ENCODE measurements around the gene ZNF429.
"Not testable (repeated sequence)": the region's sequence is repeated elsewhere in the genome, so short reads cannot be mapped to it uniquely, and the experiment has no call there.

The ZNF429 gene

GRCh38 chr19:21505459-21506451, at the start of gene ZNF429:
TSS of gene ZNF429 (plus strand) at chr19:21505602. CDS start at chr19:21505772, 170 bp downstream.
- FAIRE-seq: peak; percentile 97
- TF ChIP-seq POLR2A (IDR thresholded peaks at IDR 0.05; ENCODE audit: low read depth, low read length): peak; percentile 37
- peak; percentile 87 for DNase-seq (ENCODE audit: insufficient read length, low spot score)

- no peak for TF ChIP-seq POLR2A (IDR thresholded peaks at IDR 0.05; ENCODE audit: low read depth, low read length)
- DNase-seq (ENCODE audit: insufficient read length, low spot score): no peak
- no peak for FAIRE-seq
Observed at GRCh38 chr19:21460686-21461085, 44.7 kb upstream of the ZNF429 start.

DNA sequence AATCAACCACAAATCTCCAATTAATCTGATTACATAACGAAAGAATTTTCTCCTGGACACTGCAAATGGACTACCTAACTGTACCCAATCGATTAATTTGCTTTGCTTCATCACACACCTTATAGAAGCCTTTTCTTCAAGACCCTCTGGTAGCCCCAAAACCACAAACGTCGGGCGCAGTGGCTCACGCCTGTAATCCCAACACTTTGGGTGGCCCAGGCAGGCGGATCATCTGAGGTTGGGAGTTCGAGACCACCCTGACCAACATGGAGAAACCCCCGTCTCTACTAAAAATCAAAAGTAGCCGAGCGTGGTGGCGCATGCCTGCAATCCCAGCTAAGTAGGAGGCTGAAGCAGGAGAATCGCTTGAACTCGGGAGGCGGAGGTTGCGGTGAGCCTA, 42.9 kb upstream of the ZNF429 start:
- FAIRE-seq (no peak), DNase-seq (ENCODE audit: insufficient read length, low spot score) (no peak)
- no peak for TF ChIP-seq POLR2A (IDR thresholded peaks at IDR 0.05; ENCODE audit: low read depth, low read length)

- FAIRE-seq: no peak
- no peak for DNase-seq (ENCODE audit: insufficient read length, low spot score)
- TF ChIP-seq POLR2A (IDR thresholded peaks at IDR 0.05; ENCODE audit: low read depth, low read length): no peak
Observed at GRCh38 chr19:21463449-21464105, 41.8 kb upstream of the ZNF429 start.

- no peak for DNase-seq (ENCODE audit: insufficient read length, low spot score)
- no peak for TF ChIP-seq POLR2A (IDR thresholded peaks at IDR 0.05; ENCODE audit: low read depth, low read length)
- no peak for FAIRE-seq
Observed at GRCh38 chr19:21466627-21467026, 38.8 kb upstream of the ZNF429 start.

DNA sequence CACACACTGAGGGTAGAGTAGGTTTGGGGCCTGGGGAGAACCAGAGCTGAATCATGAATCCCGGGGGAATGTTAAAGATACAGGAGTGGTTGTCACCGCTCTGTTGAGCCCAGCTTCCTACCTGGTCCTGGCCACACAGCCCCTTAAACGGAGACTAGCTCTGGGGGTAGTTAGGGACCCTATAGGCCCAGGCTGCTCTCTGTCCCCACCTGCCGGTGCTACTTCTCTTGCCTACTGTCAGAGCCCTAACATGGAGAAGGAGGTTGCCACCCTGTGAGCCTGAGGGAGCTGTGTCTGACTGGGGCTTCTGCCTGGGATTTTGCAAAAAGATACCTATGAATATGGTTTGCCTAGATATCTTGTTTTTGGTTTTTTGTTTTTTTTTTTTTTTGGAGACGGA, 36.6 kb upstream of the ZNF429 start:
- DNase-seq (ENCODE audit: insufficient read length, low spot score): no peak
- no peak for TF ChIP-seq POLR2A (IDR thresholded peaks at IDR 0.05; ENCODE audit: low read depth, low read length)
- FAIRE-seq: no peak

GRCh38 chr19:21472507-21472906, 32.9 kb upstream of the ZNF429 start:
- TF ChIP-seq POLR2A (IDR thresholded peaks at IDR 0.05; ENCODE audit: low read depth, low read length): no peak
- DNase-seq (ENCODE audit: insufficient read length, low spot score) (no peak), FAIRE-seq (no peak)

DNA sequence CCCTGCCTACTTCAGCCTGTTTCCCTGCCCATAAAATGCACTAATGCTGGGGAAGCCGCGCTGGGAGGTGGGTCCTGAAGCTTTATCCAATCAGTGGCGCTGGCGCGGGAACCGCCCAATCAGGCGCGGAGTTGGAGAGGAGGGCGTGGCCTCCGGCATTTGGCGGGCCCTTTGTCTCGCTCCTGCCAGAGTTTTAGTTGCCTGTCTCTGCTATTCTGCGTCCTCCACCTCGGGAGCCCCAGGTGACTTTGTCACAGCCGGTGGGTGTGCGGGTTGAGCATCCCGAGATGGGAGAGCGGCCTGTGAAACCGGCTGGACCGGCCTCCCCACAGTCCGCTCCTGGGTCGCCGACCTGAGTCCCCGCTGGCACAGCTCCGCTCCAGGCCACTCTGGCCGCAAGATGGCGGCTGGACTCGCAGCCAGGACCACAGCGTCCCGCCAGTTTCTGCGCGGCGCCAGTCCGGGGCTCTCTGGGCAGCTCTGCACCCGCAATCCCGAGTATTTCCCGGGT, 30.7 kb upstream of the ZNF429 start:
- DNase-seq (ENCODE audit: insufficient read length, low spot score): no peak
- FAIRE-seq: no peak

DNA sequence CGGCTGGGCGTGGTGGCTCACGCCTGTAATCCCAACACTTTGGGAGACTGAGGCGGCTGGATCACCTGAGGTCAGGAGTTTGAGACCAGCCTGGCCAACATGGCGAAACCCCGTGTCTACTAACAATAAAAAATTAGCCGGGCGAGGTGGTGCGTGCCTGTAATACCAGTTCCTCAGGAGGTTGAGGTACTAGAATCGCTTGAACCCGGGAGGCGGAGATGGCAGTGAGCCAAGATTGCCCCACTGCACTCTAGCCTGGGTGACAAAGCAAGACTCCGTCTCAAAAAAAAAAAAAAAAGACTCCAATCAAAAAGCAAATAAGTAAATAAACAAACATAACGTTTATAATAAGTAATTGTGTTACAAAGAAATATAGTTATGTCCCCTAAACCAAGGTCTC, 23.0 kb upstream of the ZNF429 start:
- not testable (repeated sequence) for DNase-seq (ENCODE audit: insufficient read length, low spot score); FAIRE-seq

More for the DNA sequence above, 30.7 kb upstream of the ZNF429 start:
- no peak for TF ChIP-seq POLR2A (IDR thresholded peaks at IDR 0.05; ENCODE audit: low read depth, low read length)

DNA sequence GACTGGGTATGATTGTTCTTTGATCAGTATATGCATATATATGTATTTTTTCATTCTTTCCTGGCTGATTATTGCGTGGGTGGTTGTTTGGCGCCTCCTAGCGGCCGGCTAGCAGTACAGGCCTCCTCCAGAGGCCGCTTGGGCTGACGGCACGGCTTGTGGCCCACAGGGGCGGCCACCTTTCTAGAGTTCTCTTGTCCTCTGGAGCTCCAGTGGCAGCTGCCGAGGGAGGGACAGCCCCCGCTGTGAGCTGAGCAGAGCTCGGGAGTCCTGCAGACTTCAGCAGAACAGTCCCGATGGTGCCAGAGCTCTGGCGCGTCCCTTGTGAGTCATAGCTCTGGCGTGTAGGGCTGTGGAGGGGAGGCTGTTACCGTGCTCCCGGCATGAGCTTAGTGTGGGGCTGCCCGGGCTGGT, 22.5 kb upstream of the ZNF429 start:
- DNase-seq (ENCODE audit: insufficient read length, low spot score): peak; percentile 56
- FAIRE-seq: peak; percentile 20
- TF ChIP-seq POLR2A (IDR thresholded peaks at IDR 0.05; ENCODE audit: low read depth, low read length): no peak

GRCh38 chr19:21483589-21484170, 21.7 kb upstream of the ZNF429 start:
- no peak for TF ChIP-seq POLR2A (IDR thresholded peaks at IDR 0.05; ENCODE audit: low read depth, low read length)
- no peak for FAIRE-seq
- DNase-seq (ENCODE audit: insufficient read length, low spot score): peak; percentile 37

DNA sequence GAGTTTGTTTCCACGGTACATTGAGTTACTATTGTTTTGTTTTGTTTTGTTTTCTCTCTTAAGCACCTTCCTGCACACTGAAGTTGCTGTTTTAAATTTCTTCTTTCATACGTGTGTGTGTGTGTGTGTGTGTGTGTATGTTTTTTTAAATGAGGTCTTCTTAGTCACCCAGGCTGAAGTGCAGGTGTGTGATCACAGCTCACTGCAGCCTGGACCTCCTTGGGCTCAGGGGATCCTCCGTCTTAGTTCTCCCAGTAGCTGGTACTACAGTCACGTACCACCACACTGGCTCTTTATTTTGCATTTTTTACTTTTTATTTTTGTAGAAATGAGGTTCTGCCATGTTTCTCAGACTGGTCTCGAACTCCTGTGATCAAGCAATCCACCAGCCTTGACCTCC, 20.8 kb upstream of the ZNF429 start:
- TF ChIP-seq POLR2A (IDR thresholded peaks at IDR 0.05; ENCODE audit: low read depth, low read length): no peak
- FAIRE-seq: no peak
- DNase-seq (ENCODE audit: insufficient read length, low spot score): no peak

GRCh38 chr19:21485926-21486325, 19.5 kb upstream of the ZNF429 start:
- FAIRE-seq: no peak
- no peak for DNase-seq (ENCODE audit: insufficient read length, low spot score)
- TF ChIP-seq POLR2A (IDR thresholded peaks at IDR 0.05; ENCODE audit: low read depth, low read length): no peak

DNA sequence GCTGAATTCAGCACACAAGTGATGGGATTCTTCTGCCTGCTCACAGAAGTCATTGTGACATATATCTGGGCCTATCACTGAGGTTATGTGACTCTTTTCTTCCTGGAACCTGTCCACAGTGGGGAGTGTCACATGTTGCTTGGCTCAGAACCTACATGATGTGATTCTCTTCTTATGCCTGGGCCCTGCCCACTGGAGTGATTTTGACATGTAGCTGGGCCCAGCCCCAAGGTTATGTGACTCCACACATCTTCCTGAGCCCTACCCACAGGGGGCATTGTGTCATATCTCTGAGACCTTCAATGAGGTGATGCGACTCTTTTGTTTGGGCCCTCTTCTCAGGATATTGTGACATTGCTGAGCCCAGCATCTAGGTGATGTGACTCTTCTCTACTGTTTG, 17.4 kb upstream of the ZNF429 start:
- DNase-seq (ENCODE audit: insufficient read length, low spot score) (no peak), FAIRE-seq (no peak)
- TF ChIP-seq POLR2A (IDR thresholded peaks at IDR 0.05; ENCODE audit: low read depth, low read length): no peak

All from H54 (cell line).